ENCODE measurements around the gene ZBTB25. TPM values are rescaled to one million over a fixed set of nuclear protein-coding genes. Genes with fewer than 3 reads are reported as not detected.
A peak's percentile ranks its signal among the peaks of the same experiment; 100 is the strongest.

The ZBTB25 gene
- total RNA-seq, 4 donors from 2014 or later = 4.8 to 10.2 (median 5.6) TPM

GRCh38 chr14:64495252-64495651, 8.4 kb downstream of the ZBTB25 start:
- TF ChIP-seq CTCF (IDR thresholded peaks at IDR 0.05) (no peak), POLR2AphosphoS5 (IDR thresholded peaks at IDR 0.05) (no peak), EP300 (IDR thresholded peaks at IDR 0.05; ENCODE audit: low read depth) (no peak), POLR2A (IDR thresholded peaks at IDR 0.05) (no peak)
- Histone ChIP-seq H3K9me3 (no peaks in the 10 kb centered on the region), H3K27me3 (no peaks in the 10 kb centered on the region), H3K4me1 (peaks cover 0 to 11% (median 5%) of the 10 kb centered on the region in 4 donors), H3K4me3 (no peak overlapping the region), H3K27ac (no peak overlapping the region), H3K36me3 (no peaks in the 10 kb centered on the region)
- in situ Hi-C loops (cut with MboI; ENCODE audit: low pct_ligation_motif_present in 1 of 4, low pct_unique_long_range_greater_than_20kb in 1 of 4, low sequenced_read_pairs in 3 of 4) = loop anchor here in 1 of 4 donors (25.0 kb wide), 1 partner anchor 158 kb away; no protein-coding TSS in a partner anchor
- intact Hi-C loops (cut with DNase I; ENCODE audit: low total_unique reads) = no loop called here
- no peak for DNase-seq

GRCh38 chr14:64493455-64493854, 10.2 kb downstream of the ZBTB25 start:
- Histone ChIP-seq H3K4me1 (peaks cover 0 to 6% (median 0%) of the 10 kb centered on the region in 4 donors), H3K9me3 (no peaks in the 10 kb centered on the region), H3K36me3 (peaks cover 0 to 9% (median 2%) of the 10 kb centered on the region in 4 donors), H3K27ac (no peak overlapping the region), H3K4me3 (no peak overlapping the region), H3K27me3 (no peaks in the 10 kb centered on the region)
- TF ChIP-seq EP300 (IDR thresholded peaks at IDR 0.05; ENCODE audit: low read depth) (no peak), POLR2A (IDR thresholded peaks at IDR 0.05) (no peak), CTCF (IDR thresholded peaks at IDR 0.05) (no peak), POLR2AphosphoS5 (IDR thresholded peaks at IDR 0.05) (no peak)
- intact Hi-C loops (cut with DNase I; ENCODE audit: low total_unique reads) = no loop called here
- no peak for DNase-seq
- in situ Hi-C loops (cut with MboI; ENCODE audit: low pct_ligation_motif_present in 1 of 4, low pct_unique_long_range_greater_than_20kb in 1 of 4, low sequenced_read_pairs in 3 of 4) = loop anchor here in 1 of 4 donors (25.0 kb wide), 1 partner anchor 156 kb away; no protein-coding TSS in a partner anchor
- 94 to 97% methylated on average over 3 of the region's 3 CpGs for WGBS, 2 donors (ENCODE audit: low coverage in 1 of 2)

GRCh38 chr14:64491637-64492036, 12.0 kb downstream of the ZBTB25 start:
- WGBS, 2 donors (ENCODE audit: low coverage in 1 of 2) = 88 to 89% methylated on average over 2 of the region's 2 CpGs
- in situ Hi-C loops (cut with MboI; ENCODE audit: low pct_ligation_motif_present in 1 of 4, low pct_unique_long_range_greater_than_20kb in 1 of 4, low sequenced_read_pairs in 3 of 4) (loop anchor here in 1 of 4 donors (25.0 kb wide), 1 partner anchor 154 kb away; no protein-coding TSS in a partner anchor), intact Hi-C loops (cut with DNase I; ENCODE audit: low total_unique reads) (no loop called here)
- H3K4me1 ChIP-seq = peaks cover 0 to 8% (median 0%) of the 10 kb centered on the region in 4 donors
- DNase-seq = no peak
- no peaks in the 10 kb centered on the region for H3K9me3 ChIP-seq
- TF ChIP-seq POLR2A (IDR thresholded peaks at IDR 0.05) = no peak
- no peak for TF ChIP-seq CTCF (IDR thresholded peaks at IDR 0.05)
- no peak for TF ChIP-seq EP300 (IDR thresholded peaks at IDR 0.05; ENCODE audit: low read depth)
- no peak for TF ChIP-seq POLR2AphosphoS5 (IDR thresholded peaks at IDR 0.05)
- no peak overlapping the region for H3K4me3 ChIP-seq
- peaks cover 0 to 11% (median 5%) of the 10 kb centered on the region in 4 donors for H3K36me3 ChIP-seq
- no peak overlapping the region for H3K27ac ChIP-seq
- no peaks in the 10 kb centered on the region for H3K27me3 ChIP-seq

DNA sequence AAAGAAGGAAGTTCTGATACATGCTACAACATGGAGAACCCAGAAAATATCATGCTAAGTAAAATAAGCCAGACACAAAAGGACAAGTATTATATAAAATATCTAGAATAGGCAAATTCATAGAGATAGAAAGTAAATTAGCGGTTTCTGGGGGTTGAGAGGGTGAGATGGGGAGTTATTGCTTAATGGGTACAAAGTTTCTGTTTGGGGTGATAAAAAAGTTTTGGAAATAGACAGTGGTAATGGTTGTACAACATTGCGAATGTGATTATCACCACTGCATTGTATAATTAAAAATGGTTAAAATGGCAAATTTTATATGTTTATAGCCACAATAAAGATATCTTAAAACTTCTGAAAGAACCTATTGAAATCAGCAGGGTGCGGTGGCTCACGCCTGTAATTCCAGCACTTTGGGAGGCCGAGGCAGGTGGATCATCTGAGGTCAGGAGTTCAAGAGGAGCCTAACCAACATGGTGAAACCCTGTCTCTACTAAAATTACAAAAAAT, 15.0 kb downstream of the ZBTB25 start:
- H3K4me3 ChIP-seq = no peak overlapping the region
- H3K36me3 ChIP-seq = peaks cover 0 to 13% (median 5%) of the 10 kb centered on the region in 4 donors
- H3K4me1 ChIP-seq = peaks cover 0 to 8% (median 0%) of the 10 kb centered on the region in 4 donors
- intact Hi-C loops (cut with DNase I; ENCODE audit: low total_unique reads) = loop anchor here (10.0 kb wide), 1 partner anchor 144 kb away; no protein-coding TSS in a partner anchor
- H3K9me3 ChIP-seq = no peaks in the 10 kb centered on the region
- TF ChIP-seq POLR2A (IDR thresholded peaks at IDR 0.05) (no peak), CTCF (IDR thresholded peaks at IDR 0.05) (no peak), POLR2AphosphoS5 (IDR thresholded peaks at IDR 0.05) (no peak), EP300 (IDR thresholded peaks at IDR 0.05; ENCODE audit: low read depth) (no peak)
- DNase-seq = peak; percentile 41
- H3K27me3 ChIP-seq = no peaks in the 10 kb centered on the region
- in situ Hi-C loops (cut with MboI; ENCODE audit: low pct_ligation_motif_present in 1 of 4, low pct_unique_long_range_greater_than_20kb in 1 of 4, low sequenced_read_pairs in 3 of 4) = loop anchor here in 1 of 4 donors (10.0 to 25.0 kb wide), 2 partner anchors 64 to 151 kb away; no protein-coding TSS in a partner anchor
- H3K27ac ChIP-seq = no peak overlapping the region
- 41 to 72% methylated on average over 5 of the region's 5 CpGs for WGBS, 2 donors (ENCODE audit: low coverage in 1 of 2)

All from transverse colon (tissue), 4 donors.